ENCODE data around the gene SORCS2.

SORCS2 gene

DNA sequence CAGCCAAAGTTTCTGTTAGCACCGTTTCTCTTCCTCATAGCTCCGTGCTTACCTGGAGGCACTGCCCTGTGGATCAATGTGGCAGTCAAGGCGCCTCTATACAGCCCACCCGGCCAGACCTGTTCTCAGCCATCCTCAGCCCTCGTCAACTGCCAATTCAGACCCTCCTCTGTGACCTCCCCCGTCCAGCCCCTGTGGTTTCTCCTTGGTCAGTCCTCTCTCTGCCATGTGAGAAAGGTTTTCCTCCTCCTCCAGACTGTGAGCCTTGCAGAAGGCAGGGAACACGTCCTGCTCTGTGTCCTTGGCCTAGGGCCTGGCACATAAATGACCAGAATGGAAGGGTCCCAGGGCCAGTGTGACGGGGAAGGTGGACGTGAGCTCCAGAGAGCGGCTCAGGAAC lies 417.0 kb downstream of the SORCS2 start:
- TF ChIP-seq, protein P1, sequence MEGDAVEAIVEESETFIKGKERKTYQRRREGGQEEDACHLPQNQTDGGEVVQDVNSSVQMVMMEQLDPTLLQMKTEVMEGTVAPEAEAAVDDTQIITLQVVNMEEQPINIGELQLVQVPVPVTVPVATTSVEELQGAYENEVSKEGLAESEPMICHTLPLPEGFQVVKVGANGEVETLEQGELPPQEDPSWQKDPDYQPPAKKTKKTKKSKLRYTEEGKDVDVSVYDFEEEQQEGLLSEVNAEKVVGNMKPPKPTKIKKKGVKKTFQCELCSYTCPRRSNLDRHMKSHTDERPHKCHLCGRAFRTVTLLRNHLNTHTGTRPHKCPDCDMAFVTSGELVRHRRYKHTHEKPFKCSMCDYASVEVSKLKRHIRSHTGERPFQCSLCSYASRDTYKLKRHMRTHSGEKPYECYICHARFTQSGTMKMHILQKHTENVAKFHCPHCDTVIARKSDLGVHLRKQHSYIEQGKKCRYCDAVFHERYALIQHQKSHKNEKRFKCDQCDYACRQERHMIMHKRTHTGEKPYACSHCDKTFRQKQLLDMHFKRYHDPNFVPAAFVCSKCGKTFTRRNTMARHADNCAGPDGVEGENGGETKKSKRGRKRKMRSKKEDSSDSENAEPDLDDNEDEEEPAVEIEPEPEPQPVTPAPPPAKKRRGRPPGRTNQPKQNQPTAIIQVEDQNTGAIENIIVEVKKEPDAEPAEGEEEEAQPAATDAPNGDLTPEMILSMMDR (IDR thresholded peaks at IDR 0.05; ENCODE audit: low read depth, low read length, missing control alignments) = no peak
- Histone ChIP-seq H3K4me3 (ENCODE audit: low read depth, low read length) (no peak overlapping the region), H3K36me3 (replicated peaks) (no peaks in the 10 kb centered on the region), H3K27ac (no peak overlapping the region), H3K27me3 (replicated peaks) (no peaks in the 10 kb centered on the region)
- in situ Hi-C loops (cut with HindIII; ENCODE audit: low pct_ligation_motif_present, low sequenced_read_pairs) = no loop called here
- no peak for DNase-seq

GRCh38 chr4:7610022-7610670 lies 417.8 kb downstream of the SORCS2 start:
- Histone ChIP-seq H3K27ac (no peak overlapping the region), H3K4me3 (ENCODE audit: low read depth, low read length) (no peak overlapping the region), H3K27me3 (replicated peaks) (no peaks in the 10 kb centered on the region), H3K36me3 (replicated peaks) (no peaks in the 10 kb centered on the region)
- DNase-seq = no peak
- in situ Hi-C loops (cut with HindIII; ENCODE audit: low pct_ligation_motif_present, low sequenced_read_pairs) = no loop called here
- TF ChIP-seq, protein P1 (IDR thresholded peaks at IDR 0.05; ENCODE audit: low read depth, low read length, missing control alignments) = no peak

DNA sequence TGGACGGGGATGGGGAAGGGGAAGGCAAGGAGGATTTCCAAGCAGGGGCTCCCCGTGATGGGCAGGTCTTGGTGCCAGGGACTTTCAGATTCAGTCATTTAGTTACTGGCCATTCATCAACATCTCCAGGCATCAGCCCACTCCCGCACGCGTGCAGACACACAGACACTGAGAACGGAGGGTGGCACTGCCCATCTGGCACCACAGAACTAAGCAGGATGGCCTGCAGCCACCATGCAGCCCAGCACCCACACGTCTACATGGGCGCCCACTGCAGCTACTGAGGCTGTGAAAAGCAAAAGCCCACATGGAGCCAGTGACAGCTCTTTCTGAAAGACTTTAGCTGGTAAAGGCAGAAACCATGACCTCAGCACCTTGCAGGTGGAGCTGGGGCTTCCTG lies 418.5 kb downstream of the SORCS2 start:
- H3K27ac ChIP-seq = no peak overlapping the region
- no peaks in the 10 kb centered on the region for H3K36me3 ChIP-seq (replicated peaks)
- in situ Hi-C loops (cut with HindIII; ENCODE audit: low pct_ligation_motif_present, low sequenced_read_pairs) = no loop called here
- no peak for DNase-seq
- H3K4me3 ChIP-seq (ENCODE audit: low read depth, low read length) = no peak overlapping the region
- TF ChIP-seq, protein P1 (IDR thresholded peaks at IDR 0.05; ENCODE audit: low read depth, low read length, missing control alignments) = no peak
- H3K27me3 ChIP-seq (replicated peaks) = no peaks in the 10 kb centered on the region

GRCh38 chr4:7612311-7612897 lies 420.1 kb downstream of the SORCS2 start:
- Histone ChIP-seq H3K4me3 (ENCODE audit: low read depth, low read length) (no peak overlapping the region), H3K36me3 (replicated peaks) (no peaks in the 10 kb centered on the region), H3K27ac (no peak overlapping the region), H3K27me3 (replicated peaks) (no peaks in the 10 kb centered on the region)
- DNase-seq = no peak
- in situ Hi-C loops (cut with HindIII; ENCODE audit: low pct_ligation_motif_present, low sequenced_read_pairs) = no loop called here
- TF ChIP-seq, protein P1 (IDR thresholded peaks at IDR 0.05; ENCODE audit: low read depth, low read length, missing control alignments) = no peak

DNA sequence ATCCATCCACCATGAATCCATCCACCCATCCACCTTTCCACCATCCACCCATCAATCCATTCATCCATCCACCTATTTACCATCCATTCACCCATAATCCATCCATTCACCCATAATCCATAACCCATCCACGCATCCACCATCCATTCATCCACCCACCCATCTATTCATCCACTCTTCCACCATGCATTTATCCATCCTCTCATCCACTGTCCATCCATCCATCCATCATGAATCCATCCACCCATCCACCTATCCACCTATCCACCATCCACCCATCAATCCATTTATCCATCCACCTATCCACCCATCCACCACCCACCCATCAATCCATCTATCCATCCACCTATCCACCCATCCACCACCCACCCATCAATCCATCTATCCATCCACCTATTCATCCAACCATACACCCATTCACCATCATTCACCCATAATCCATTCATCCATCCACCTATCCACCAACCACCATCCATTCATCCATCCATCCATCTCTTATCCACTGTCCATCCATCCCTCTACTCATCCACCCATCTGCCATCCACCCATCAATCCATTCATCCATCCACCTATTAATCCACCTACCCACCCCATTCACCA lies 422.1 kb downstream of the SORCS2 start:
- TF ChIP-seq, protein P1 (IDR thresholded peaks at IDR 0.05; ENCODE audit: low read depth, low read length, missing control alignments) = no peak
- in situ Hi-C loops (cut with HindIII; ENCODE audit: low pct_ligation_motif_present, low sequenced_read_pairs) = no loop called here
- Histone ChIP-seq H3K4me3 (ENCODE audit: low read depth, low read length) (no peak overlapping the region), H3K27me3 (replicated peaks) (no peaks in the 10 kb centered on the region), H3K27ac (no peak overlapping the region), H3K36me3 (replicated peaks) (no peaks in the 10 kb centered on the region)
- no peak for DNase-seq

Measured in brain microvascular endothelial cell (primary cell).